Activated CD4-positive, alpha-beta T cell treated with anti-CD3 and anti-CD28 coated beads, Interleukin-10, Interleukin-2, amounts not matched to agents 100 ng/mL and 50 ng/mL, durations not matched to agents 16 hours and 8 hours (primary cell): ENCODE data around the gene PLGRKT.
A peak's percentile ranks its signal among the peaks of the same experiment; 100 is the strongest.
"Not testable (repeated sequence)": the region's sequence is repeated elsewhere in the genome, so short reads cannot be mapped to it uniquely, and the experiment has no call there.

Source experiments
- DNase-seq: peaks from one replicate; pipeline ENCODE4 v3.0.0-alpha.2; 2020

The PLGRKT gene

DNA sequence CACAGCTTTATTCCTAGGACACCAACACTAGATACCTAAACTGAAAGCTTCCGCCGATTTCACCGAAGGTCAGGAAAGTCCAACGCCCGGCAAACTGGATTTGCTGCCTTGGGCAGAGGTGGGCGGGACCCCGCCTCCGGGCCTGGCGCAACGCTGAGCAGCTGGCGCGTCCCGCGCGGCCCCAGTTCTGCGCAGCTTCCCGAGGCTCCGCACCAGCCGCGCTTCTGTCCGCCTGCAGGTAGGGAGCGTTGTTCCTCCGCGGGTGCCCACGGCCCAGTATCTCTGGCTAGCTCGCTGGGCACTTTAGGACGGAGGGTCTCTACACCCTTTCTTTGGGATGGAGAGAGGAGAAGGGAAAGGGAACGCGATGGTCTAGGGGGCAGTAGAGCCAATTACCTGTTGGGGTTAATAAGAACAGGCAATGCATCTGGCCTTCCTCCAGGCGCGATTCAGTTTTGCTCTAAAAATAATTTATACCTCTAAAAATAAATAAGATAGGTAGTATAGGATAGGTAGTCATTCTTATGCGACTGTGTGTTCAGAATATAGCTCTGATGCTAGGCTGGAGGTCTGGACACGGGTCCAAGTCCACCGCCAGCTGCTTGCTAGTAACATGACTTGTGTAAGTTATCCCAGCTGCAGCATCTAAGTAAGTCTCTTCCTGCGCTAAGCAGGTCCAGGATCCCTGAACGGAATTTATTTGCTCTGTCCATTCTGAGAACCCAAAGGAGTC is 12.8 kb upstream of the PLGRKT start, which contains the start of gene CD274:
Gene CD274 (plus strand): TSS at position 184 of the 733 bp plus-strand sequence. CDS start 5,572 bp downstream, outside the sequence.
- peak; percentile 94 for DNase-seq

- no peak for DNase-seq
Measured at GRCh38 chr9:5449521-5450358, 12.0 kb upstream of the PLGRKT start.

DNA sequence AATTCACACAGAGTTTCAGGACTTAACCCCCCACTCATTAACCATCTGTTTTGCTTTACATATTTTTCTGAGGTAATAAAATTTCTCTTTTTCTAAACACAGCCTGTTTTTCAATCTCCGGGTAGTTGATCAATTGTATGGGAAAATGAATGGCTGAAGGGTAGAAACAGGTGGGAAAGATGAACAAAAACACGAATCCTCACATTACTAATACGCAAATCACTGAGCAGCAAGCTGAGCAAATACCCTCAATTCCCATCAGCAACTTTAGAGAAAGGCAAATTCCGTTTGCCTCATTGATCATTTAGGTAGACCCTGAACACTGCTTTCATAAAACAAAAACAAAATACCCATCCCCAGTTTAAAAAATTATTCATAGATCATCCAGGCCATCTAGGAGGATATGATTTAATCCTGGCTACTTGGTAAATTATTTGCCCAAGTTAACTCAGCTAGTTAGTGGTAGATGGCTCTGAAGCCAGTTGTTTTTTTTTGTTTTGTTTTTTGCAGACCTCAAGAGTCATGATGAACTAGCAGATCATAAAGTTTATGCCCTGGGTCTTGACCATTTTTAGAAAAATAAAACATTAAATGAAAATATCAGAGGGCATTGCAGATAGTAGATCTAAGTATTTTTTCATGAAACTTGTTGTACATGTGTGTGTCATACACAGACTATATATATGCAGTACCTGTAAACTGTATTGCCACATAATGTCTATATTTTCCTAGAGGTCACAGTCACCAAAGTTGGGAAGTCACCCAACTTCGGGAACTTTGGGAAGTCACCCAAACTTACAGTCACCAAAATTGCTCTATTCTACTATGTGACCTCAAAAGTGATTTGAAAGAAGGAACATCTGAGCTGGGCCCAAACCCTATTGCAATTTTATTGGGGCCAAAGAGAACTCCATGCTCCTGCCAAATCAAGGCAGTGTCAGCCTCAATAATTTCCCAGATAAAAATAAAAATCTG is 11.0 kb upstream of the PLGRKT start:
- no peak for DNase-seq

- no peak for DNase-seq
Measured at GRCh38 chr9:5448016-5448415, 10.3 kb upstream of the PLGRKT start.

GRCh38 chr9:5447337-5447736 is 9.6 kb upstream of the PLGRKT start:
- DNase-seq: no peak

- no peak for DNase-seq
Measured at GRCh38 chr9:5446451-5447236, 8.9 kb upstream of the PLGRKT start.

DNA sequence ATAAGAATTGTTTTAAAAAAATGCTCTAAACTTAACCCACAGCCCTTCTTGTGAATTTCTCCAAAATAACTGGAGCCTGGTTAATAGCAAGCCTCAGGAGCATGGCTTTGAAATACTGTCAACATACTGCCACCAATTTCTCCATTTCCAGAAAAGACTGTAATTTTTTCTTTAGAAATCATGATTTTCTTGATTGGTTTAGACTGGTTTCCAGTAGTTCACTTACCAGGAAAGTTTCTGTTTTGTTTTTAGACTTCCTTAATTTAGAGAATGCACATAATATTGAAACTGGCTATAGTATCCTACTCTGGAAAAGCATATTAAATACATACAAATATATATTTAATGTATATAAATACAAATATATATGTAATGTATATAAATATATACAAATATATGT is 8.2 kb upstream of the PLGRKT start:
- DNase-seq: no peak

- not testable (repeated sequence) for DNase-seq
Measured at GRCh38 chr9:5445096-5445495, 7.4 kb upstream of the PLGRKT start.

- DNase-seq: no peak
Measured at GRCh38 chr9:5443850-5444249, 6.1 kb upstream of the PLGRKT start.

DNA sequence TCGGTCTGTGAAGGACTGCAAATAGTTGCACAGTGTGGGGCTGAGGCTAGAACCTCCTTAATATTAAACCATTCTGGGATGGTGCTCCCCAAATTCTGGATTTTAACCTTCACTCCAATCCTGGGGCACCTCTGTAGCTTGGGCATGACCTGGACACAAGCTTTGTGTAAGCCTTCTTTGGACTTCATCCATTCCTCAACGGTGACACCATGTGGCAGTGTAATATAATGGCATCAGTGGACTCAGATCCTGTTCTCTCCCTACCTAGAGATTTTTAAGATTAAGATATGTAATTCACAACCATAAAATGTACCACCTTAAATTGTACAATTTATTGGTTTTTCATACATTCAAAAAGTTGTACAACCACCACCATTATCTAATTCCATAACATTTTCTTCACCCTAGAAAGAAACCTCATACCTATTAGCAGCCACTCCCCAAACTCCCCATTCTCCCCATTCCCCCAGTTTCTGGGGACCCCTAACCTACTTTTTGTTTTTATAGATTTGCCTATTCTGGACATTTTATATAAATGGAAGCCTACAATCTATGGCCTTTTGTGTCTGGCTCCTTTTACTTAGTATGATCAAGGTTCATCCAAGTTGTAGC is 4.8 kb upstream of the PLGRKT start:
- peak; percentile 70 for DNase-seq

GRCh38 chr9:5441043-5441442 is 3.3 kb upstream of the PLGRKT start:
- no peak for DNase-seq

GRCh38 chr9:5440426-5440825 is 2.7 kb upstream of the PLGRKT start:
- no peak for DNase-seq

GRCh38 chr9:5438301-5439162 is 807 bp upstream of the PLGRKT start:
- peak; percentile 79 for DNase-seq

GRCh38 chr9:5436441-5436840 is 1.3 kb downstream of the PLGRKT start:
- no peak for DNase-seq

DNA sequence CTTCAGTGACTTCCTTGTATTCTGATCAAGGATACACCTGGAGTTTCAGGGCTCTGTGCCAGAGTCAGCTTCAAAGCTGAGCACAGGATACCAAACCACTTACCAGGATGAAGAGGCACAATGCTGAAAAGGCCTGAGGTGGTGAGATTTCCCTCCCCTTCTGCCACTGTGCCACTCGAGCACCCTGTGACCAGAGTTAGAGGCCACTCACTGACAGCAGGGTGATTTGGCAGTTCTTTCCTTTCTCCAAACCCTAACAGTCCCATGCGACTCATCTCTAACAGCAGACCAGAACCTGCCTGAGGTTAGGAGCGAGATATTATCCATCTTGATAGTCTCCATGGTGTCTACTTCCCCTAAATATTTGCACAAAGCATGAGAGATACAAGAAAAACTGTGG is 1.8 kb downstream of the PLGRKT start:
- DNase-seq: no peak

DNA sequence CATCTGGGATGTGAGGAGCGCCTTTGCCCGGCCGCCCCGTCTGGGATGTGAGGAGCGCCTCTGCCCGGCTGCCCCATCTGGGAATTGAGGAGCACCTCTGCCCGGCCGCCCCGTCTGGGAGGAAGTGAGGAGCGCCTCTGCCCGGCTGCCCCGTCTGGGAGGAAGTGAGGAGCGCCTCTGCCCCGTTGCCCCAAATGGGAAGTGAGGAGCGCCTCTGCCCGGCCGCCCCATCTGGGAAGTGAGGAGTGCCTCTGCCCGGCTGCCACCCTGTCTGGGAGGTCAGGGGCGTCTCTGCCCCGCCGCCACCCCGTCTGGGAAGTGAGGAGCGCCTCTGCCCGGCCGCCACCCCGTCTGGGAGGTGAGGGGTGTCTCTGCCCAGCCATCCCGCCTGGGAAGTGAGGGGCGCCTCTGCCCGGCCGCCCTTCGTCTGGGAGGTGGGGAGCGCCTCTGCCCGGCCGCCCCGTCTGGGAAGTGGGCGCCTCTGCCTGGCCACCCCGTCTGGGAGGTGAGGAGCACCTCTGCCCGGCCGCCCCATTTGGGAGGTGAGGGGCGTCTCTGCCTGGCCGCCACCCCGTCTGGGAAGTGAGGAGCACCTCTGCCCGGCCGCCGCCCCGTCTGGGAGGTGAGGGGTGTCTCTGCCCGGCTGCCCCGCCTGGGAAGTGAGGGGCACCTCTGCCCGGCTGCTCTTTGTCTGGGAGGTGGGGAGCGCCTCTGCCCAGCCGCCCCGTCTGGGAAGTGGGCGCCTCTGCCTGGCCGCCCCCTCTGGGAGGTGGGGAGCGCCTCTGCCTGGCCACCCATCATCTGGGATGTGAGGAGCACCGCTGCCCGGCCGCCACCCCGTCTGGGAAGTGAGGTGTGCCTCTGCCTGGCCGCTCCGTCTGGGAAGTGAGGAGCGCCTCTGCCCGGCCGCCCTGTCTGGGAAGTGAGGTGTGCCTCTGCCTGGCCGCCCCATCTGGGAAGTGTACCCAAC is 3.6 kb downstream of the PLGRKT start:
- not testable (repeated sequence) for DNase-seq

- DNase-seq: not testable (repeated sequence)
Measured at GRCh38 chr9:5433328-5433727, 4.4 kb downstream of the PLGRKT start.

GRCh38 chr9:5432890-5433289 is 4.8 kb downstream of the PLGRKT start:
- DNase-seq: not testable (repeated sequence)

DNA sequence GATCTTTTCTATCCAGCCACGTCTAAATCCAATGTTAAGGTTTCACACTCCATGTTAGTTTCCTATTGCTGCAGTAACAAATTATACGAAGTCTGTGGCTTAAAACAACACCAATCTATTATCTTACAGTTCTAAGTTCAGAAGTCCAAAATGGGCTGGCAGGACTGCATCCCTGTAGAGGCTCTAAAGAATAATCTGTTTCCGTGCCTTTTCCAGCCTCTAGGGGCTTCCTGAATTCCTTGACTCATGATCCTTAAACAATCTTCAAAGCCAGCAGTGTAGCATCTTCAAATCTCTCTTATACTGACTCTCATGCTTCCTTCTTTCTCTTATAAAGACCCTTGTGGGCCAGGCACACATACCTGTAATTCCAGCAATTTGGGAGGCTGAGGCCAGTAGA is 6.8 kb downstream of the PLGRKT start:
- no peak for DNase-seq
